CD8-positive, alpha-beta memory T cell (primary cell): ENCODE measurements around the gene ETFRF1. TPM values are rescaled to one million over a fixed set of nuclear protein-coding genes. Genes with fewer than 3 reads are reported as not detected.

ENCODE experiments used
- CTCF ChIA-PET: fragments of 350-600 bp; sonication (Branson Sonifier 250); formaldehyde crosslinking; loops from one replicate; lab custom pipeline; 2021; ENCODE audit warnings: antibody characterized with exemption; lab: Charles Lee
- POLR2A ChIA-PET: fragments of 350-600 bp; sonication (Branson Sonifier 250); formaldehyde crosslinking; loops from one replicate; lab custom pipeline; 2021; ENCODE audit warnings: antibody characterized with exemption; lab: Charles Lee
- DNase-seq, 5 donors: peaks; one replicate each; pipeline versions ENCODE4 v3.0.0 to v3.0.0-alpha.2; 2020 to 2022; ENCODE audit warnings: mixed read lengths in 1 of 5
- H3K27ac ChIP-seq: one replicate; pipeline ENCODE4 v1.7.0; 2013; ENCODE audit warnings: low read depth, mild to moderate bottlenecking, low read length, moderate library complexity
- H3K27me3 ChIP-seq: 2 replicates; pipeline ENCODE4 v1.7.0; 2013; ENCODE audit warnings: low read length, mild to moderate bottlenecking; ENCODE audit not compliant: insufficient read depth, poor library complexity, severe bottlenecking
- H3K36me3 ChIP-seq: 2 replicates; pipeline ENCODE4 v1.7.0; 2013; ENCODE audit warnings: mild to moderate bottlenecking, low read length, moderate library complexity; ENCODE audit not compliant: insufficient read depth
- H3K4me1 ChIP-seq: 2 replicates; pipeline ENCODE4 v1.7.0; 2013; ENCODE audit warnings: mild to moderate bottlenecking, low read length, moderate library complexity; ENCODE audit not compliant: insufficient read depth
- H3K4me3 ChIP-seq: 2 replicates; pipeline ENCODE4 v1.7.0; 2013; ENCODE audit warnings: mild to moderate bottlenecking, low read length
- H3K9me3 ChIP-seq: 2 replicates; pipeline ENCODE4 v1.7.0; 2013; ENCODE audit warnings: mild to moderate bottlenecking, low read length
- H3K27ac Mint-ChIP-seq, 8 donors: one replicate each; pipeline ENCODE4 v1.8.0; 2020 to 2021; ENCODE audit warnings: mixed read lengths in 8 of 8, mild to moderate bottlenecking in 6 of 8, inconsistent platforms in 3 of 8, moderate library complexity in 3 of 8
- H3K27me3 Mint-ChIP-seq, 2 donors: one replicate each; pipeline ENCODE4 v1.8.0; 2020 to 2021; ENCODE audit warnings: mixed read lengths in 2 of 2, mild to moderate bottlenecking in 1 of 2, moderate library complexity in 1 of 2
- H3K36me3 Mint-ChIP-seq, 3 donors: one replicate each; pipeline ENCODE4 v1.8.0; 2020 to 2021; ENCODE audit warnings: mixed read lengths in 3 of 3, inconsistent platforms in 1 of 3, mild to moderate bottlenecking in 1 of 3
- H3K4me1 Mint-ChIP-seq, 3 donors: one replicate each; pipeline ENCODE4 v1.8.0; 2020 to 2021; ENCODE audit warnings: mixed read lengths in 3 of 3, inconsistent platforms in 1 of 3, mild to moderate bottlenecking in 1 of 3
- H3K4me3 Mint-ChIP-seq, 7 donors: one replicate each; pipeline ENCODE4 v1.8.0; 2020 to 2021; ENCODE audit warnings: mixed read lengths in 7 of 7, mild to moderate bottlenecking in 6 of 7, moderate library complexity in 4 of 7, inconsistent platforms in 2 of 7
- H3K9me3 Mint-ChIP-seq, 5 donors: one replicate each; pipeline ENCODE4 v1.8.0; 2020 to 2022; ENCODE audit warnings: mixed read lengths in 5 of 5, mild to moderate bottlenecking in 3 of 5, moderate library complexity in 2 of 5, inconsistent platforms in 1 of 5
- polyA plus RNA-seq: library from polyadenylated mRNA; unstranded; fragments of 300-500 nt; fragmentation: Illumina TruSeq; gene quantifications from one replicate; pipeline ENCODE4 v1.2.3, GENCODE V29; 2021
- total RNA-seq, 2 experiments: library from RNA; stranded (reverse); gene quantifications; one replicate each; pipeline ENCODE4 v1.2.3, GENCODE V29; 2021

ETFRF1 gene
- total and polyA plus RNA-seq, 3 experiments from 2014 or later: 12.4 to 30.1 (median 14.4) TPM

DNA sequence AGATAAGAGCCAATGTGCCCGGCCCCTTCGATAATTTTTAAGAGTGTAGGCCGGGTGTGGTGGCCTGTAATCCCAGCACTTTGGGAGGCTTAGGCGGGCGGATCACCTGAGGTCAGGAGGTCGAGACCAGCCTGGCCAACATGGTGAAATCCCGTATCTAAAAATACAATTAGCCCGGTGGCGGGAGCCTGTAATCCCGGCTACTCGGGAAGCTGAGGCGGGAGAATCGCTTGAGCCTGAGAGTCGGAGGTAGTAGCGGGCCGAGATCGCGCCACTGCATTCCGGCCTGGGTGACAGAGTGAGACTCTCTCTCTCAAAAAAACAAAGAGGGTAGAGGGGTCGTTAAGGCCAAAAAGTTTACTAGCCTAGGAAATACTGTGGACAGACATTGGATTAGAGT is 53.1 kb downstream of the ETFRF1 start:
- Mint-ChIP-seq H3K36me3 (peaks cover 0 to 48% (median 9%) of the 10 kb centered on the region in 3 donors), H3K4me1 (peaks cover 32 to 71% (median 62%) of the 10 kb centered on the region in 3 donors), H3K27ac (peak overlapping the region in 2 of 8 donors; percentile 19 to 84), H3K9me3 (peaks cover 0 to 2% (median 0%) of the 10 kb centered on the region in 5 donors), H3K4me3 (peak overlapping the region in 4 of 7 donors; percentile 33 to 93 (median 62)), H3K27me3 (no peaks in the 10 kb centered on the region)
- peaks cover 4% of the 10 kb centered on the region for H3K36me3 ChIP-seq
- H3K27me3 ChIP-seq: no peaks in the 10 kb centered on the region
- H3K9me3 ChIP-seq: no peaks in the 10 kb centered on the region
- no peak overlapping the region for H3K27ac ChIP-seq
- H3K4me1 ChIP-seq: peaks cover 5% of the 10 kb centered on the region
- CTCF ChIA-PET: no interaction called here
- no peak overlapping the region for H3K4me3 ChIP-seq
- DNase-seq: no peak
- POLR2A ChIA-PET: interaction anchor here (1.4 kb wide), 1 partner anchor 15 kb away, joined by 3 read pairs; no protein-coding TSS in a partner anchor

DNA sequence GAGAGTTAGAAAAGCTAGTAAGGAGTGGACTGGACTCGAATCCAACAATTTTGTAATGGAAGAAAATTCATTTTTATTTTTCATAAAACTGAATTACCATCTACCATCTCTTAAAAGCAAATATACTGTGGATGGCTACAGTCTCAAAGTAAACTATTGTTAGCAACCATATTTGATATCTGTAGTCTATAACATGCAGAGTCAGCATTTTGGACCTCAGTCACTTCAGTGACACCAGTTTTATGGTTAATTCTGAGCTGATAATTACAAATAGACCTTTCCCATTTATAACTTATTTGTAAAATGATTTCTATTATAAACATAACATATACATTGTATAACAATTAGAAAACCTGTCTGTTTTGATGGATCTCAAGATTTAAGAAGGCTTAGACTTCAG is 53.7 kb downstream of the ETFRF1 start:
- peaks cover 5% of the 10 kb centered on the region for H3K4me1 ChIP-seq
- no peak overlapping the region for H3K4me3 ChIP-seq
- POLR2A ChIA-PET: interaction anchor here (1.4 kb wide), 1 partner anchor 14 kb away, joined by 3 read pairs; no protein-coding TSS in a partner anchor
- Mint-ChIP-seq H3K36me3 (peaks cover 0 to 42% (median 9%) of the 10 kb centered on the region in 3 donors), H3K4me3 (peak overlapping the region; percentile 70 to 95 (median 93)), H3K4me1 (peaks cover 35 to 70% (median 62%) of the 10 kb centered on the region in 3 donors), H3K9me3 (peaks cover 0 to 2% (median 0%) of the 10 kb centered on the region in 5 donors), H3K27me3 (no peaks in the 10 kb centered on the region), H3K27ac (peak overlapping the region in 7 of 8 donors; percentile 19 to 94 (median 74))
- H3K27me3 ChIP-seq: no peaks in the 10 kb centered on the region
- no peak for DNase-seq
- H3K36me3 ChIP-seq: no peaks in the 10 kb centered on the region
- H3K9me3 ChIP-seq: no peaks in the 10 kb centered on the region
- no peak overlapping the region for H3K27ac ChIP-seq
- CTCF ChIA-PET: interaction anchor here (1.0 kb wide), 1 partner anchor 8 kb away, joined by 4 read pairs; no protein-coding TSS in a partner anchor

- Histone ChIP-seq H3K9me3 (no peaks in the 10 kb centered on the region), H3K27me3 (no peaks in the 10 kb centered on the region), H3K36me3 (no peaks in the 10 kb centered on the region), H3K4me3 (peak overlapping the region; percentile 84), H3K4me1 (peaks cover 5% of the 10 kb centered on the region), H3K27ac (peak overlapping the region; percentile 68)
- ChIA-PET POLR2A (interaction anchor here (0.7 to 1.8 kb wide), 11 partner anchors 8 to 199 kb away, joined by 3 to 41 read pairs (median 4); partner anchors contain the start of genes DNAI7 and ETFRF1), CTCF (interaction anchor here (1.0 to 1.4 kb wide), 8 partner anchors 9 to 140 kb away, joined by 3 to 8 read pairs (median 4); no protein-coding TSS in a partner anchor)
- DNase-seq: peak; percentile 41 to 71 (median 51)
- Mint-ChIP-seq H3K9me3 (peaks cover 0 to 2% (median 0%) of the 10 kb centered on the region in 5 donors), H3K27ac (peak overlapping the region; percentile 84 to 98 (median 96)), H3K4me1 (peaks cover 34 to 57% (median 52%) of the 10 kb centered on the region in 3 donors), H3K27me3 (no peaks in the 10 kb centered on the region), H3K4me3 (peak overlapping the region; percentile 91 to 95 (median 94)), H3K36me3 (peaks cover 0 to 29% (median 7%) of the 10 kb centered on the region in 3 donors)
Measured at GRCh38 chr12:25249931-25250738, 55.1 kb downstream of the ETFRF1 start.

- Mint-ChIP-seq H3K27ac (peak within 1 kb of the TSS; percentile 84 to 99 (median 96)), H3K9me3 (peaks cover 0 to 2% (median 0%) of the 10 kb centered on the region in 5 donors), H3K4me1 (peaks cover 28 to 48% (median 43%) of the 10 kb centered on the region in 3 donors), H3K4me3 (peak within 1 kb of the TSS; percentile 91 to 96 (median 94)), H3K36me3 (peaks cover 0 to 21% (median 2%) of the 10 kb centered on the region in 3 donors), H3K27me3 (no peaks in the 10 kb centered on the region)
- peak; percentile 86 to 95 (median 88) for DNase-seq
- H3K4me3 ChIP-seq: peak within 1 kb of the TSS; percentile 84
- H3K4me1 ChIP-seq: peaks cover 5% of the 10 kb centered on the region
- peak within 1 kb of the TSS; percentile 68 for H3K27ac ChIP-seq
- H3K36me3 ChIP-seq: no peaks in the 10 kb centered on the region
- CTCF ChIA-PET: interaction anchor here (1.0 to 1.5 kb wide), 8 partner anchors 10 to 139 kb away, joined by 3 to 8 read pairs (median 4); no protein-coding TSS in a partner anchor
- H3K9me3 ChIP-seq: no peaks in the 10 kb centered on the region
- POLR2A ChIA-PET: interaction anchor here (0.6 to 1.8 kb wide), 13 partner anchors 9 to 200 kb away, joined by 3 to 41 read pairs (median 4); partner anchors contain the start of genes DNAI7 and ETFRF1
- H3K27me3 ChIP-seq: no peaks in the 10 kb centered on the region
Measured at GRCh38 chr12:25250744-25251730, 56.0 kb downstream of the ETFRF1 start, which contains the start of gene KRAS. TSS of gene KRAS (minus strand) at chr12:25250929.

DNA sequence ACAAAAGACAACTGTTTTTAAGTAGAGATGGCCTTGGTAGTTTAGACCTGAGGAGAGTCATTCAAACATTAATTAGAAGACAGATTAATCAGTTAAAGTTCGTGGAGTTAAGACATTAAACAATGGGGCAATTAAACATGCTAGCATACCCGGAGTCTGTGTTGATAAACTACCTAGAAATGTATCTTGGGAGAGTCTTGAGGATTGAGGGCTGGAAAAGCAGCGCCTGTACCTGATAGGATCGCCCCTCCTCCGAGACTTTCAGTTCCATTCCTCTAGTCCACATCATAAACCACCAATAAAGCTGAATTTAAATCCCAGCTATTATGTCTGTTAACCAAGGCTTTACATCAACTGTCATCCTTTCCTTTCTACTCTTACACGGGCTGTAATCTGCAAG is 56.7 kb downstream of the ETFRF1 start:
- no peaks in the 10 kb centered on the region for H3K9me3 ChIP-seq
- CTCF ChIA-PET: interaction anchor here (1.4 to 1.5 kb wide), 2 partner anchors 10 to 133 kb away, joined by 3 to 4 read pairs; no protein-coding TSS in a partner anchor
- no peak for DNase-seq
- H3K27me3 Mint-ChIP-seq: no peaks in the 10 kb centered on the region
- no peaks in the 10 kb centered on the region for H3K36me3 ChIP-seq
- peak overlapping the region; percentile 68 for H3K4me3 ChIP-seq
- no peaks in the 10 kb centered on the region for H3K27me3 ChIP-seq
- H3K27ac Mint-ChIP-seq: peak overlapping the region; percentile 68 to 90 (median 86)
- peak overlapping the region; percentile 75 to 96 (median 93) for H3K4me3 Mint-ChIP-seq
- peaks cover 0 to 2% (median 0%) of the 10 kb centered on the region in 5 donors for H3K9me3 Mint-ChIP-seq
- peak overlapping the region; percentile 68 for H3K27ac ChIP-seq
- POLR2A ChIA-PET: interaction anchor here (1.1 to 1.8 kb wide), 5 partner anchors 10 to 199 kb away, joined by 4 to 41 read pairs (median 5); partner anchors contain the start of genes DNAI7 and ETFRF1
- H3K4me1 Mint-ChIP-seq: peaks cover 28 to 44% (median 41%) of the 10 kb centered on the region in 3 donors
- peaks cover 0 to 20% (median 2%) of the 10 kb centered on the region in 3 donors for H3K36me3 Mint-ChIP-seq
- peaks cover 5% of the 10 kb centered on the region for H3K4me1 ChIP-seq

DNA sequence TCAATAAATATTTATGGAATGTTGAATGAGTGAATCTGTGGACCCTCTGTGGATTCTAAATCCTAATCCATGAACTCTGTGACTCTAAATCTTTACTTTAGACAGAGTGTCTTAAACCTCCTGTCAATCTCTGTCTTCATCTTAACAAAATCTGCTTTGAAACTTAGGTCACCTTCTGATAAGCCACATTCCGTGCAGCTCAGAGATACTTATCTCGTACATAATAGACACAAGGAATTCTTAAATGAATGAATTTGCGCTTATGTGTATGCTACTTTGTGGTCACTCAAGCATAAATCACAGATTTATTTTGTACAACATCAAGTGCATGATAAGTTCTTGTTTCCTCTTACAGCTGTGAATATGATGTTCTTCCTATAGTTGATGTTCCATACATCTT is 57.9 kb downstream of the ETFRF1 start:
- H3K4me3 Mint-ChIP-seq: peak overlapping the region in 2 of 7 donors; percentile 19 to 93
- POLR2A ChIA-PET: no interaction called here
- peaks cover 21 to 35% (median 32%) of the 10 kb centered on the region in 3 donors for H3K4me1 Mint-ChIP-seq

More for the DNA sequence above, 57.9 kb downstream of the ETFRF1 start:
- no peaks in the 10 kb centered on the region for H3K9me3 ChIP-seq
- no peak for DNase-seq
- no peak overlapping the region for H3K4me3 ChIP-seq
- Mint-ChIP-seq H3K36me3 (peaks cover 0 to 13% (median 0%) of the 10 kb centered on the region in 3 donors), H3K9me3 (no peaks in the 10 kb centered on the region), H3K27ac (peak overlapping the region in 5 of 8 donors; percentile 8 to 87 (median 20)), H3K27me3 (no peaks in the 10 kb centered on the region)
- no peak overlapping the region for H3K27ac ChIP-seq
- no peaks in the 10 kb centered on the region for H3K27me3 ChIP-seq
- peaks cover 5% of the 10 kb centered on the region for H3K4me1 ChIP-seq
- CTCF ChIA-PET: interaction anchor here (1.2 kb wide), 1 partner anchor 200 kb away, joined by 3 read pairs; a partner anchor contains a TSS
- H3K36me3 ChIP-seq: no peaks in the 10 kb centered on the region
